ENCODE results near the gene SULT1A1. TPM values are rescaled to one million over a fixed set of nuclear protein-coding genes. Genes with fewer than 3 reads are reported as not detected.
"Not testable (repeated sequence)": the region's sequence is repeated elsewhere in the genome, so short reads cannot be mapped to it uniquely, and the experiment has no call there.

Gene SULT1A1
- total RNA-seq (2014; rRNA removed; shearing (Covaris generic)): 14.2 and 18.4 TPM in 2 replicates
- polyA plus RNA-seq (2014; cell fraction: nucleus; rRNA removed): 110 and 115 TPM in 2 replicates

DNA sequence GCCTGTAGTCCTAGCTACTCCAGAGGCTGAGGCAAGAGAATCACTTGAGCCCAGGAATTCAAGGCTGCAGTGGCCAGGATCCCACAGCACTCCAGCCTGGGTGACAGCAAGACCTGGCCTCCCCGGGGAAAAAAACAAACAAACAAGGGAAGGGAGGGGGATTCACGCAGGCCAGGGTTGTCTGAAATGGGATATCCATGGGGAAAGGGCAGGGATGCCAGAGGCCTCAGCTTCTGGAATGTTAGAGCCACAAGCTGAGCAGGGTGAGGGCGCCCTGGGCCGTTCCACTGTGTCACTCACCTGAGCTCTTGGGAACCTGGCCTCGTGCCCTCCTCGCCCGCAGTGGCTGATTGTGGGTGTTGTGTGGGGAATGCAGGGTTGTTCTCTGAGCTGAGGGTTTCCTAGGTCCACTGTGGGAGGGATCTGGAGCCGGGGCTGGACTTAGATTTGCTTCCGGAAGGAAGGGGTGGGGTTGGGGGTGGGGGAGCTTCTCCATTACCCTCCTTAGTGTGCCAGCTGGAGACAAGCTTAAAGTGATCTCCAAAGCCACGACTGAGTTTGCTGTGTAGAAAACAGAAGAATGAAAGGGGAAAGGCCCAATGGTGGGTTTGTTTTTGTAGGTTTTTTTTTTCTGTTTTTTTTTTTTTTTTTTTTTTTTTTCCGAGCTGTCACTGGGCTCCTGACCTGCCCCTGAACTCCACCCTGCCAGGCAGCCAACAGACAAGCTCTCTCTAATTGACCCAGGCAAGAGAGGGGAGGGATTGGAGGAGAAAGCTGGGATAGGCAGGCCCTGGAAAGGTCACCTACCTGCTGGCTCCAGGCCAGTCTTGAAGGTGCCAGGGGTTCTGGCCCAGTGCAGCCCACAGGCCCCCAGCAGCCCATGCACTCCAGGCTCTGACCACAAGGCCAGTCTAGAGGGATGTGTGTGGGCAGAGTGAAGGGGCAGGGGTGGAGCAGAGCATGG is at the start of gene SULT1A1:
Gene SULT1A1, minus strand, starts transcription at position 414 of the 964 bp plus-strand sequence. CDS start 1,189 bp downstream, outside the sequence.
- no peak for DNase-seq (ENCODE audit: extremely low read depth, low read depth)

DNA sequence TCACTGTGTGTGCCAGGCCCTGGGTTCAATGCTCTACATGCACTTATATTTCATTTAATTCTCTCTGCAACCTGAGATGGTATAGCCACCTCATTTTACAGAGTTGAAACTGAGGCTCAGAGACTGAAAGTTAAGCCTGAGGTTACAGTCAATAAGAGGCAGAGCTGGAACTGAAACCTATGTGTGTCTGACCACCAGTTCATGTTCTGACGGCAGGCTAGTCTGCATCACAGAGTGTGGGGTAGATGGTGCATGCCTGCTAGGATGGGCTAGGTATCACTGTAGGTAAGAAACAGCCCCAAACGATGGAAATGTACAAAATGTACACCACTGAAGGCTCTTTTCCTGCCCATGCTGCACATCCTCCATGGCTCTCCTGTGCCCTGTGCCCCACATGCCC is 30.1 kb upstream of the SULT1A1 start:
- not testable (repeated sequence) for DNase-seq (ENCODE audit: extremely low read depth, low read depth)

DNA sequence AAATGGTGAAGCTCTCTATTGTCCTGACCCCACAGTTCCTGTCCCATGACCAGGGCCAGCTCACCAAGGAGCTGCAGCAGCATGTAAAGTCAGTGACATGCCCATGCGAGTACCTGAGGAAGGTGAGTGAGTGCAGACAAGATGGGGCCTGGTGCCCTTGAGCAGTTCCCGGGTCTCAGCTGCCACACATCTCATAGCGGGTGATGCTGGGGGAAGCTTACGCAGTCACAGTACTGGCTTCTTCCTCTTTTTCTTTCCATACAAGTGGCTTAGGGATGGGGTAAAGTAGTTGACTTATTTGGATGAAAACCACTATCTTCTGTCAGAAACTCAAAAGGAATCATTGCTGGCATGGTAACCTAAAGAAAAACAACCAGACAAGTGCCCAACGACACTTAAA is 28.5 kb upstream of the SULT1A1 start:
- not testable (repeated sequence) for DNase-seq (ENCODE audit: extremely low read depth, low read depth)

DNA sequence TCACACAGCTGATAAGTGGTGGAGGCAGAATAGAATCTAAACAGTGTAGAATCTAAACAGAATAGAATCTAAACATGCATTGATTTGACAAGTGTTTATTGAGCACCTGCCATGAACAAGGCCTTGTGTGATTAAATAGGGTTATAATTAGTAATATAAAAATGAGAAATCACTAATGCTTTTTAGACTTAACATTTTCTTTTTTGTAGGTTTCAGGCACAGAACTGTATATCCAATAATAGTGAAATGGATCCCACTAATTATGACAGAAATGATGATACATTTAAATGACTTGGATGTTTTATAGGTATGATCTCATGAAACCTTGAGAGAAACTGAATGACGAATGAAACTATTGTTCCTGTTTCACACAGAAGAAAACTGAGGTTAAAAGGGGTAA is 27.9 kb upstream of the SULT1A1 start, which contains the start of gene NPIPB8:
Gene NPIPB8, plus strand, starts transcription at position 301 of the 400 bp plus-strand sequence. CDS start 296 bp downstream, outside the sequence.
- not testable (repeated sequence) for DNase-seq (ENCODE audit: extremely low read depth, low read depth)

DNA sequence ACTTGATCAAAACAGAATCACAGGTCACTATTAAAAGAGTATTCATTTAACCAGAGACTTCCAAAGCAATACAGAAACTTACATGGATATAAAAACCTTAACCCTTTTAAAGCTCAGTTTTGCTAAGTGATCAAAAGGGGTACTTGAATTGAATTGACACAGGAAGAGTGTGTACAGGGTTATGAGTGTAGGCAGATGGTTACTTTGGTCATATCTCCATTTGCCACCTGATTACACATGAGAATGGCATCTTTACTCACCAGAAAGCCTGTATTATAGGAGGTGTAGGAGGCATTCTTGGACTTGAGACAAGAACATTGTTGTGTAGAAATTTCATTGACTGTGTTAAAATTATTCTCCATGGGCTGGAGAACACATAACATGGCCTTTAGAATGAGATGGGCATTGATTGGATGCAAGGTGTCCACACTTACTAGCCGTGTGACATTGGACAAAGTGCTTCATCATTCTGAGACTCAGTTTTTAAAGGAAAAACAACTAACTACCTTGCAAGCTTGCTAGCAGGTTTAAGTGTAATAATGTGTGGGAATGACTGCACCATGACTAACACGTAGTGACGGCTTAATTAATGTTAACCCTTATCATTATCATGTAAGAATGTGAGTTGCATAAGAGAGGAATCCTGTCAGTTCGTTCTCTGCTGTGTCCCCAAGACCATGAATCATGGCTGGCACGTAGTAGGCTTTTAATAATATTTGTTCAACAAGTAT is 26.4 kb upstream of the SULT1A1 start:
- peak; percentile 80 for DNase-seq (ENCODE audit: extremely low read depth, low read depth)

DNA sequence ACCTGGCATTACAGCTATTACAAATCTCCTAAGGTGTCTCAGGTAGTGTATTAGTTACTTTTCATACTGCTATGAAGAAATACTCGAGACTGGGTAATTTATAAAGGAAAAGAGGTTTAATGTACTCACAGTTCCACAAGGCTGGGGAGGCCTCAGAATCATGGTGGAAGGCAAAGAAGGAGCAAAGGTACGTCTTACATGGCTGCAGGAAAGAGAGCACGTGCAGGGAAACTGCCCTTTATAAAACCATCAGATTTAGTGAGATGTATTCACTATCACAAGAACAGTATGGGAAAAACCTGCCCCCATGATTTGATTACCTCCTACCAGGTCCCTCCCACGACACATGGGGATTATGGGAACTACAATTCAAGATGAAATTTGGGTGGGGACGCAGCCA is 21.1 kb upstream of the SULT1A1 start:
- DNase-seq (ENCODE audit: extremely low read depth, low read depth): not testable (repeated sequence)

DNA sequence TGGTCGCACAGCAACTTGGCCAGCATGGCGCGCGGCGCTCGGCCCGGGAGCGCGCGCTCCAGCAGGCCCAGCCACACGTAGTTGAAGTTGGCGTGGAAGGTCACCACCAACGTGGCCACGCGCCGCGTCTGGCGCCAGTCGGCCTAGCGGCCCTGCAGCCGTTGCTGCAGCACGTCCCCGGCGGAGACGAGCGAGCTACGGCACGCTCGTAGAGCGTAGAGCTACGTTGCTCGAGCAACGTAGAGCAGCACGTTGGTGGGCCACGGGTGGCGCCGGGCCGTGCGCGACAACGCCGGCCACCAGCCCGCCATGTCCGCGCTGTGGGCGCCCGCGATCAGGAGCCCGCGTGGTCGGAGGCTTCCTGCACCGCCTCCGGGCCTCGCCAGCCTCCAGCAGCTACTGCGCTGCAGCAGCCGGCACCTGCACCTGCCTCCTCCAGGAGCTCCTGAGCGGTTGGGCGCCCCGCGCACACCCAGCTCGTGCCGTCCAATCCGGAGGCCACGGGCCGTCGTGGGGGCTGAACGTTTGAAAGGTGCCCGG is 13.4 kb upstream of the SULT1A1 start:
- no peak for DNase-seq (ENCODE audit: extremely low read depth, low read depth)

DNA sequence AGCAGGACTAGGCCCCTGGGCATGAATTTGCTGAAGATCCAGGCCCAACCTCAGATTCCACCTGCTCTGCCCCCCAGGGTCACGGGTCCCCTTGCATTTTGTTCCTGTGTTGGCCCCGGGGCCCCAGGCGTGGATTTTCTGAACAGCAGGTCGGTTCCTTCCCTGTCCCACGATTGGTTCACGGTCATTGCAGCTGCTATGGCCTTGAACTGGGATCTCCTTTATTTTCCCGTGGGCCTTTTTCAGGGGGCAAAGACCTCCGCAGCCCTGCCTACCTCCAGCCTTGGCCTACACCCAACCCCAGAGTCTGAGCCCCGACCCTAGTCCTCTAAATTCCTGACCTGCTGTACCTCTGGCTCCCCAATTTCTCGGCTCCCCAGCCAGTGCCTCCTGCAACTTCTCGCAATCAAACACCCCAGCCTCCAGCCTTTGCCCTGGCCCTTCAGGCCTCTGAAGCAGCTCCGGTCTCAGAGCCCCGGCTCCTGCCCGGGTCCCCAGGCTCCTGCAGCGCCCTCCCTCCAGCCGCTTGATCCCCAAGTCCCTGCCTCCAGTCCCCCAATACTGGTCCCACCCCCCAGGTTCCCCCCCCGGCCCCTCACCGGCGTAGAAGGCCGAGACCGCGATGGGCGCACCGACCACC is 12.8 kb upstream of the SULT1A1 start:
- not testable (repeated sequence) for DNase-seq (ENCODE audit: extremely low read depth, low read depth)

DNA sequence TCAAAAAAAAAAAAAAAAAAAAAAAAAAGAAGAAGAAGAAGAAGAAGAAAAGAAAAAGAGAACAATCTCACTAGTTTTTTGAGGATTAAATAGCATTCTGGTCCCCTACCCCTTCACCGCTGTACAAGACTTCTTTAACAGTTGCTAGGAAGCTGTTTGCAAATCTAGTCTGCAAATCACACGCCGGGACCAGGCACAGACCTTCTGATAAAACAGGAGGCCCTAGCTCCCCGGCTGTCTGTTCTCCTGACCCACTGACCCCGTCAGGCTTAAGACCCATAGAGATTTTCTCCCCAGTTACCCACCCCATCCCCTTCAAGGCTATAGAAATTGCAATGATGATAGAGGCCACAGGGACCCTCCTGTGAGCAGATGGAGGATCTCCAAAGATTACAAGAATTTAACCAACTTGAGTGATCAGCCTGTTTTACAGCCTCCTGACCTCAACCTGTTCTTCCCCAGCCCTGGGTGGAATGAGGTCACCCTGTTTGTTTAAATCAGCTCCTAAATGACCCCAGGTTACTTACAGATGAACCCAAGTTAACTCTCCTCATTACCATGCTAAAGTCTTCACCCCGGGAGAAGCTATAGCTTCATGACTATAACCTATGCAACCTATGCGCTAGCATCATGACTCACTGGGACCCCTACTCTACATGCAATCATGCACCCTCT is 11.8 kb upstream of the SULT1A1 start:
- no peak for DNase-seq (ENCODE audit: extremely low read depth, low read depth)

DNA sequence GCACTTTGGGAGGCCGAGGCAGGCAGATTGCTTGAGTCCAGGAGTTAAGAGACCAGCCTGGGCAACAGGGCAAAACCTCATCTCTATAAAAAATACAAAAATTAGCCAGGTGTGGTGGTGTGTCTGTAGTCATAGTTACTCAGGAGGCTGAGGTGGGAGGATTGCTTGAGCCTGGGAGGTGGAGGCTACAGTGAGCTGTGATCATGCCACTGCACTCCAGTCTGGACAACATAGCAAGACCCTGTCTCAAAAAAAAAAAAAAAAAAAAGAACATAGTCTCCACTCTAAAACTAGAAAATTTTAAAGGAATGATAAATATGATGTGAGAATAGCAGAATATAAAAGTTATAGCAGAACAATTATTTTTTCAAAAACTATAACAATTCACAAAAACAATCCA is 10.5 kb upstream of the SULT1A1 start:
- DNase-seq (ENCODE audit: extremely low read depth, low read depth): not testable (repeated sequence)

DNA sequence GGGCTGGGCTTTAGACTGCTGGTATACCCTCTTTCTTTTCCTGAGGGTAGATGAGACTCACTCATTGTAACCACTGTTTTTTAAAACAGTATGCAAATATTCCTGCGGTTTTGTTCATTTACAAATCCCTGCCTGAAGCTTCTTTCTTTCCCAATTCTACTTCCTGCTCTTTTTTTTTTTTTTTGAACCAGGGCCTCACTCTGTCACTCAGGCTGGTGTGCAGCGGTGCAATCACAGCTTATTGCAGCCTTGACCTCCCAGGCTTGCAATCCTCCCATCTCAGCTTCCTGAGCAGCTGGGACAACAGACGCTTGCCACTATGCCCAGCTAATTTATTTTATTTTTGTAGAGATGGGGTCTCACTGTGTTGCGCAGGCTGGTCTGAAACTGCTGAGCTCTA is 8.0 kb upstream of the SULT1A1 start:
- no peak for DNase-seq (ENCODE audit: extremely low read depth, low read depth)

DNA sequence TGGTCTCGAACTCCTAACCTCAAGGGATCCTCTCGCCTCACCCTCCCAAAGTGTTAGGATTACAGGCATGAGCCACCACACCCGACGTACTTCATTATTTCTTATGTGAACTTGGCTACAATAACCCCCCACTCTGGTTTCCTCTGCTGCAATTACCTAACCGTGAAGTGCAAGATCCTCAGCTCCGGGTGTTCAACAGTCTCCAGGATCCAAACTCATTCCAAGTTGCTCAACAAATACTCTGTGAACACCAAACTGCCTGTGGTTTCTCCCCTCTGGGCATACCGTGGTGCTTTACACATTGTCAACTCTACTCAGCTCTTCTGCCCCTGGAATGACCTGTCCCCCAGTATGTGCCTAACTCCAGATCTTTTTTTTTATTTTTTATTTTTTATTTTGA is 6.8 kb upstream of the SULT1A1 start:
- no peak for DNase-seq (ENCODE audit: extremely low read depth, low read depth)

DNA sequence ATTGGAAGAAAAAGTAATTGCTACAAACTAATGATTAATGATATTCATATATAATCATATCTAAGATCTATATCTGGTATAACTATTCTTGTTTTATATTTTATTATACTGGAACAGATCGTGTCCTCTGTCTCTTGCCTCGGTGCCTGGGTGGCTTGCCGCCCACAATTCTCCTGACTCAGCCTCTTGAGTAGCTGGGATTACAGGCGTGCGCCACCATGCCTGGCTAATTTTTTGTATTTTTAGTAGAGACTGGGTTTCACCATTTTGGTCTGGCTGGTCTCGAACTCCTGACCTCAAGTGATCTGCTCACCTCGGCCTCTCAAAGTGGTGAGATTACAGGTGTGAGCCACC is 6.4 kb upstream of the SULT1A1 start:
- not testable (repeated sequence) for DNase-seq (ENCODE audit: extremely low read depth, low read depth)

DNA sequence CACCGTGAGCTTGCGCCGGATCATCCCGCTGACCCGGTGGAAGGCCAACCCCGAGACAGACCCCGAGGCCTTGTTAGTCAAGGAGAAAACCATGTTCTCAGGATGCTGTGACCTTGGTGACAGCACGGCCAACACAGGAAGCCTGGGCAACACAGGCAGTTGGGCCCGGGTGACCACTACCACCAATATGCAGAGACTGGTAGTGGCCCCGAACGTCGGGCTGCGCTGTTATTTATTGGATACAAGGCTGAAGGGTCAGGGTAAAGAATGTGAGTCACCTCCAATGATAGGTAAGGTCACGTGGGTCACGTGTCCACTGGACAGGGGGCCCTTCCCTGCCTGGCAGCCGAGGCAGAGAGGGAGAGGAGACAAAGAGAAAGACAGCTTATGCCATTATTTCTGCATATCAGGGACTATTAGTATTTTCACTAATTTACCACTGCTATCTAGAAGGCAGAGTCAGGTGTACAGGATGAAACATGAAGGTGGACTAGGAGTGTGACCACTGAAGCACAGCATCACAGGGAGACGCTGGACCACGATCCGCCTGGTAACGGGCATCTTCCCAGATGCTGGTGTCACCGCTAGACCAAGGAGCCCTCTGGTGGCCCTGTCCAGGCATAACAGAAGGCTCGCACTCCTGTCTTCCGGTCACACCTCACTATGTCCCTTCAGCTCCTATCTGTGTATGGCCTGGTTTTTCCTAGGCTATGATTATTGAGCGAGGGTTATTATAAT is 5.8 kb upstream of the SULT1A1 start:
- DNase-seq (ENCODE audit: extremely low read depth, low read depth): peak; percentile 35

DNA sequence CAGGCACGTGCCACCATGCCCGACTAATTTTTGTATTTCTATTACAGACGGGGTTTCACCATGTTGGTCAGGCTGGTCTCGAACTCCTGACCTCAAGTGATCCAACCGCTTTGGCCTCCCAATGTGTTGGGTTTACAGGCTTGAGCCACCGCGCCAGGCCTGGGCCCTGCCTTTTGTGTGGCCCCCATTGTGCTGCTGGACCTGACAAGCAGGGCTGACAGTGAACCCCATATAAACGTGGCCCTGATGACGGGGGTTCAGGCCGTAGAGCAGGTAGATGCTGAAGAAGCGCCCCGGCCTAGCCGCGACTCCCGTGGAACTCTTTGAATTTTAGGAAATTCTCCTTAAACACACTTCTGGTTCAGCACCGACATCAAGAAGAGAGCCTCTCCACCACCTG is 4.7 kb upstream of the SULT1A1 start:
- not testable (repeated sequence) for DNase-seq (ENCODE audit: extremely low read depth, low read depth)

DNA sequence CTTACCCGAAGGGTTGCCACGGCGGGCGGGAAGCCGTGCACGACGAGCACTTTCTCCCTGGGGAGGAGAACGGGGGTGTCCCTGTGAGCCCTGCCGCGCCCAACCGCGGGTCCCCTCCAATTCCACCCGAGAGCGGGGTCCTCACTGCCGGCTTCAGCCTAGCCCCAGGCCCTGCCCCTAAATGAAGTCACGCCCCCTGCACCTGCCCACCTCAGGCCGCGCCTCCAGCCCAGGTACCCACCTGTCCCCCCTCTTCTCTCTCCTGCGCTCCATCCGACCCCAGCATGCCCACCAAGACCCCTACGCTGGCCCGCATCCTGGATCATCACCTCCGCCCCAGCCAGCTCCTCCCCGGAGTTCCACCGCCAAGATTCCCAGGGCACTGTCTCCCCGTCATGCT is 4.1 kb upstream of the SULT1A1 start:
- not testable (repeated sequence) for DNase-seq (ENCODE audit: extremely low read depth, low read depth)

DNA sequence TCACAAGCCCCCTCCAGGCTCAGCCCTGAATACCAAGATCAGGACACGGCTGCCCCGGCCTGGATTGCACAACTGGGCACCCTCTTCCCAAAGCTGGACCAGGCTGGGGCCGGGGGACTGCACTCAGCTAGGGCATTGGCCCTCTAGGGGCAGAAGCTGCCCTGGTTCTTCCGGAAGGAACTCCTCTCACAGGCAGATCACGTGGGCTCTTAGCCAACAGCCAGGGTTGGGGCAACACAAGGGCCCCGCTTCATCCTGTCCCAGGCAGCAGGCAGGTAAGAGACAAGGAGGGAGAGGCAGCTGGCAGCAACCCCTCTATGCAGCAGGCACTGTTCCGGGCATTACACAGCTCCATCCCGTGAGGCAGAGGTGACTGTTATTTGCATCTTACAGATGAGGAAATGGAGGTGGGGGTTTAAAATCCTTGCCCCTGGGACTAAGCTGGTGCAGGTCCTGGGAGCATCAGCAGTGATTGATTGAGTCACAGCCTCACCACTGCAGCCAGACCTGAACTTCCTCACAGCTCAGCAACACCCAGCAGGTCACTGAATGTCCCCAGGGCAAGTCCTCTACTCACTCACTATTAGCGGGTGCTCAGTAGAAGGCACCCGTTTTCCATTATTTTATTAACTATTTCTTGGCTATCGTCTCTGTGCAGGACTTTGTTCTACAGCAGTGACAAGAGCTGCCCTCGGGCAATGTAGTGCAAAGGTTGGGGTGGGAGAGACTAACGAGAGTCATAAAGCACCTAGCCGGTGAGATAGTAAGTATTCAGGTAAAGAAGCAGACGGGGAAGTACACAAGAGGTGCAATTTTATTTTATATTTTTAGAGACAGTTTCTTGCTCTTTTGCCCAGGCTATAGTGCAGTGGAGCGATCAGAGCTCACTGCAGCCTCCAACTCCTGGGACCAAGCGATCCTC is 2.8 kb upstream of the SULT1A1 start:
- not testable (repeated sequence) for DNase-seq (ENCODE audit: extremely low read depth, low read depth)

DNA sequence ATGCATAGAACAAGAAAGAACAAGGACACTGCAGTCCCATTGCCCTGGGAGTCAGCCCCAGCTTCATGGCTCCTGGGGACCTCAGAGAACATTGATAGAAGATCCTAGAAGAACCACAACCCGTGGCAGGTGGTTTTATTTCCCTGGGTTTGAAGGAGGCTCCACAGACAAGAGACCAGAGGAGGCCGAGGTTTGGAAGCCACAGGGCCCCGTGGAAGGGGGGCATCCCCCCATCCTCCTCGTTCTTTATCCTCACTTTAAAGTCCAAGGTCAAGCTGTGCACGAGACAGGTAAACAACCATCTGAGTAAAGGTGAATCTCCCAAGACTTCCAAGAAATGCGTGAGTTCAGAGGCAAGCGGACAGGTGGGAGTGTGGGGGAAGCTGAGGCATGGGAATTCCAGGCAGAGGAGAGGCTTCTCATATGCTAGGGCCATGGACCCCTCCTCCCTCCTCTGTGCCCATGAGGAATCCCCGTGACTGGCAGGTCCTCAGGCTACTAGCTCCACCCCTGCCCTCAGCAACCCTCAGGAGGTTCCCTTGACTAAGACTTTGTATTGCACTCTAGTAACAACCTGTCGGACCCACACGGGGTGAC is 849 bp upstream of the SULT1A1 start:
- no peak for DNase-seq (ENCODE audit: extremely low read depth, low read depth)
